ENCODE measurements around the gene UBE3D.

GRCh38 chr6:82862543-82862942, 203.1 kb downstream of the UBE3D start:
- TF ChIP-seq CTCF (IDR thresholded peaks at IDR 0.05): no peak
- TF ChIP-seq POLR2A (IDR thresholded peaks at IDR 0.05): no peak

All from Peyer's patch (tissue), 4 donors.